Esophagus (tissue), 2 donors: Measurements from ENCODE around the gene IGFBP2. TPM values are rescaled to one million over a fixed set of nuclear protein-coding genes. Genes with fewer than 3 reads are reported as not detected.

Source experiments
- H3K27ac ChIP-seq, 2 donors: one replicate each; pipeline ENCODE4 v1.5.1; 2013; ENCODE audit warnings: low read depth in 2 of 2, mild to moderate bottlenecking in 2 of 2, inconsistent platforms in 1 of 2, low read length in 1 of 2, moderate library complexity in 1 of 2
- H3K27me3 ChIP-seq, 2 donors: one replicate each; pipeline ENCODE4 v1.6.1; 2013; ENCODE audit warnings: low read length in 2 of 2, control low read depth in 1 of 2, mild to moderate bottlenecking in 1 of 2; ENCODE audit not compliant: insufficient read depth in 2 of 2, control insufficient read depth in 1 of 2
- H3K36me3 ChIP-seq, 2 donors: one replicate each; pipeline ENCODE4 v1.6.1; 2013; ENCODE audit warnings: low read length in 1 of 2; ENCODE audit not compliant: control insufficient read depth in 2 of 2, insufficient read depth in 2 of 2
- H3K4me1 ChIP-seq, 2 donors: one replicate each; pipeline ENCODE4 v1.6.1; 2013; ENCODE audit warnings: low read length in 1 of 2; ENCODE audit not compliant: control insufficient read depth in 2 of 2, insufficient read depth in 2 of 2
- H3K4me3 ChIP-seq, 2 donors: one replicate each; pipeline ENCODE4 v1.5.1; 2013; ENCODE audit warnings: low read length in 2 of 2, mild to moderate bottlenecking in 2 of 2, low read depth in 1 of 2, moderate library complexity in 1 of 2
- H3K9me3 ChIP-seq, 2 donors: one replicate each; pipeline ENCODE4 v1.6.1; 2013; ENCODE audit warnings: mild to moderate bottlenecking in 2 of 2, low read depth in 1 of 2, low read length in 1 of 2, moderate library complexity in 1 of 2; ENCODE audit not compliant: control insufficient read depth in 2 of 2, insufficient read depth in 1 of 2
- WGBS, 2 donors: extraction: QIAGEN DNeasy Blood & Tissue Kit; methylation state at CpG; one replicate each; pipeline ENCODE4 v1.1.7; 2013; 5-methylcytosine and 5-hydroxymethylcytosine counted together
- polyA plus RNA-seq, 2 donors: library from polyadenylated mRNA; stranded (reverse); fragments of 200-250 nt; gene quantifications; one replicate each; pipeline ENCODE4 v1.2.3, GENCODE V29; 2013
- donor health status: healthy with polysubstance abuse.
- donor health status: Bipolar disorder and iron deficiency.

Gene IGFBP2
- polyA plus RNA-seq, 2 donors: 93.6 to 138 TPM

GRCh38 chr2:216635701-216636550, 2.7 kb downstream of the IGFBP2 start:
- Histone ChIP-seq H3K9me3 (no peaks in the 10 kb centered on the region), H3K4me1 (peaks cover 7 to 8% of the 10 kb centered on the region in 2 donors), H3K27ac (peak overlapping the region; percentile 89 to 94), H3K27me3 (no peaks in the 10 kb centered on the region), H3K36me3 (no peaks in the 10 kb centered on the region), H3K4me3 (peak overlapping the region in 1 of 2 donors; percentile 78)
- 38 to 39% methylated on average over 18 of the region's 18 CpGs for WGBS, 2 donors

DNA sequence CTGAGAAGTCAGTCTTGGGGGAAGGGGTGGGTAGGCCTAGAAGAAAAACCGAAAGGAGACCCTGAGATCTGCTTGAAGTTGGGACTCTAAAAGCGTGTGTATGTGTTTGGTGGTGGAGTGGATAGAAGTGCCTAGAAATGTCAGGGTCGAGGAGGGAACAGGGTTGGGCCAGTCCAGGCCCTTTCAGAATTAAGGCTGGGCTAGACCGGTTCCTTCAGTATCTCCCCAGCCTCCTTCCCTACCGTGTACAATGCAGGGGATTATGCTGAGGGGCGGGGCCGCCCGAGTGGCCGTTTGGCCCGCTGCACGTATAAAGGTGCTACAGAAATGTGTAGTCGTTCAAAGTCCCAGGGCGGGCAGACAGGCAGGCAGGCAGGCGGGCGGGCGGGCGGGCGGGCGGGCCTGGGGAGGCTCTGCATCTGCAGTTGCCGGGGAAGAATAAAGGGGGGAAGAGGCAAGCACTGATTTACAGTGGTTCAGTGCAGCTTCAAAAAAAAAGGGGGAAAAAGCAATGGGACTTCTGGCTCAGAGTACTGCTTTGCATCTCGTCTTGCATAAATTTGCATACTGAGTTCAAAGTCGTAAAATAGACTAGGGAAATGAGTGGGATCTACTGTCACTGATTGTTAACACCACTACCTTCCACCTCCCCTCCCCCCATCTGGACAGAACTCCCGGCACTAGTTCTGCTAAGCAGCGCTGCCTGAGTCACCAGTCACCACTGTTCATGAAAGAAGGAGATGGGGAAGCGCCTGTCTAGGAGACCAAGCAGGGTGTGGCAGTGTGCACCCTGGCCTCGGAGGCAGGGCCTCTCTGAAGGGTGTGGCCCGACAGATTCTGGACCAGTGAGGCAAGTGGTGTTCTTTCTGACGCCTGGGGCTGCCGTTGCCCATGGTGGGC, 3.6 kb downstream of the IGFBP2 start:
- 23 to 28% methylated on average over 29 of the region's 29 CpGs for WGBS, 2 donors
- H3K27ac ChIP-seq: peak overlapping the region; percentile 89 to 94
- no peaks in the 10 kb centered on the region for H3K27me3 ChIP-seq
- no peaks in the 10 kb centered on the region for H3K36me3 ChIP-seq
- no peaks in the 10 kb centered on the region for H3K9me3 ChIP-seq
- peak overlapping the region in 1 of 2 donors; percentile 78 for H3K4me3 ChIP-seq
- H3K4me1 ChIP-seq: peaks cover 7 to 8% of the 10 kb centered on the region in 2 donors

GRCh38 chr2:216637472-216637871, 4.3 kb downstream of the IGFBP2 start:
- H3K9me3 ChIP-seq: no peaks in the 10 kb centered on the region
- 40 to 48% methylated on average over 3 of the region's 3 CpGs for WGBS, 2 donors
- no peak overlapping the region for H3K4me3 ChIP-seq
- H3K36me3 ChIP-seq: no peaks in the 10 kb centered on the region
- peaks cover 7 to 8% of the 10 kb centered on the region in 2 donors for H3K4me1 ChIP-seq
- peak overlapping the region; percentile 89 to 94 for H3K27ac ChIP-seq
- no peaks in the 10 kb centered on the region for H3K27me3 ChIP-seq

DNA sequence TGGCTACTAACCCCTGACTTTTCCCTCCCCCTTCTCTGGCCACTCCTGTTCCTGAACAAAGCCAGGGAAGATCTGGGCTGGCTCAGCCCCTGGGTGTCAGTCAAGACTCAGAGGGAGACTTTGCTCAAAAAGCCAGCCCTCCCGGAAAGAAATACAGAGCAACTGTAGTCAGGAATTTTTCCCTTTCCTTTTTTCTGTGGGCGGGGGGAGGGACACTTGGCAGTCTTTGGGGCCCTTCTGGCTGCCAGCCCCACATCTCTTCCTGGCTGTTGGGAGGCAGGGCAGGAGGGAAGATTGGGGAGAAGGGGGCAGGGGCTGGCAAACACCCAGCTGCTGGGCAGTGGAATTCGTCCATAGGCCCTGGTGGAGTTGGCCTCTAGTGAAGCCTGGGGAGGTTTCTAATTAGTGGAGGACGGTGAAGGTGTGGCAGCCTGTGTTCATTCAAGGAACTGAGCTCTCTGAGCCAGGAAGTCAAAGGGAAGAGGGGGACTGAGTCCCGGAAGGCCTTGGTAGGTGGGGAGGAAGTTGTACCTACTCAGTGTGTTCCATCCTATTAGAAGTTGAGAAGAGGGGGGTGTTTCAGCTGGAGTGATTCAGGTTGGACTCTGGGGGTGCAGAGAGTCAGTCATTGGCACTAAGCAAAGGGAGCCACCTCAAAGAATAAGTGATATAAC, 10.9 kb downstream of the IGFBP2 start:
- peak overlapping the region in 1 of 2 donors; percentile 65 for H3K27ac ChIP-seq
- 21 to 30% methylated on average over 5 of the region's 5 CpGs for WGBS, 2 donors
- H3K4me1 ChIP-seq: peaks cover 7 to 10% of the 10 kb centered on the region in 2 donors

DNA sequence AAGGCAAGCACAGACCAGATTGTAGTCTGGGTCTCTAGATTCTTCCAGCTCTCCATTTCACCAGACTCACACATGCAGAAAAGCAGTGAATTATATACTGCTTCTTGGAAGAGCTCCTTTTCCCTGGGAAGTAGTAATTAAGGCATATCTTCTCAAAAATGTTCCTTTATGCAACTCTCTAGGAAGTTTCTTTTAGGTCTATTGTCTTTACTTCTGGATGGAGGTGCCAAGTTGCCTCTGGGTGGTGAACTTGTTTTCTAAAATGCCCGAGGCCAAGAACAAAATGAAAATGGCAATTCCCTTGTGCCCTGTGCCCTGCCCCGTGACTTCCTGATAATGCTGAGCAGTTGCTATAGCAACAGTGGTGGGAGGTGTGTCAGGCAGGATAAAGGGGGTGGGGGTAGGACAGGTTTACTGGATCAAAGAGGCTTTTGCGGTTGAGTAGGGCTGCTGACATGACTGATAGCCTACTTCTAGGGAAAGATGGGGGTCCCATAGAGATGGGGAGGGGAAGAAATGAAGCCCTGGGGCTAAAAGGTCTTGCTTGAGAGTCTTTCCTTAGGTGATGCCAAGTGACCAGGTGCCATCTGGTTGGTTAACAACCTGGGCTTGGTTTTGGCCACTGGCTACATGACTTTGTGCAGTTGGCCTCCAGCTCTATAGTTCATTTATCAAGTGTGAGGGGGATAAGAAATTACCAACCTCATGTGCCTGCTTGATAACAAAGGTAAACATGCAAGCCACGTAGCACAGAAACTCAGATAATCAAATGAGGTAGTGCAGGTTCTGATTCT, 11.8 kb downstream of the IGFBP2 start:
- Histone ChIP-seq H3K4me3 (no peak overlapping the region), H3K4me1 (peaks cover 10% of the 10 kb centered on the region in 2 donors), H3K36me3 (no peaks in the 10 kb centered on the region), H3K9me3 (no peaks in the 10 kb centered on the region), H3K27me3 (no peaks in the 10 kb centered on the region), H3K27ac (no peak overlapping the region)
- WGBS, 2 donors: 32 to 56% methylated on average over 4 of the region's 4 CpGs

More for the DNA sequence above, 10.9 kb downstream of the IGFBP2 start:
- H3K27me3 ChIP-seq: no peaks in the 10 kb centered on the region
- H3K36me3 ChIP-seq: no peaks in the 10 kb centered on the region
- no peak overlapping the region for H3K4me3 ChIP-seq
- no peaks in the 10 kb centered on the region for H3K9me3 ChIP-seq

- 43 to 79% methylated on average over 3 of the region's 3 CpGs for WGBS, 2 donors
- no peak overlapping the region for H3K27ac ChIP-seq
- H3K27me3 ChIP-seq: no peaks in the 10 kb centered on the region
- H3K36me3 ChIP-seq: no peaks in the 10 kb centered on the region
- no peaks in the 10 kb centered on the region for H3K9me3 ChIP-seq
- peaks cover 10% of the 10 kb centered on the region in 2 donors for H3K4me1 ChIP-seq
- no peak overlapping the region for H3K4me3 ChIP-seq
These were observed 12.4 kb downstream of the IGFBP2 start for GRCh38 chr2:216645636-216645950.

- Histone ChIP-seq H3K9me3 (no peaks in the 10 kb centered on the region), H3K27me3 (no peaks in the 10 kb centered on the region), H3K4me1 (peaks cover 10% of the 10 kb centered on the region in 2 donors), H3K36me3 (no peaks in the 10 kb centered on the region), H3K27ac (no peak overlapping the region), H3K4me3 (no peak overlapping the region)
- 93 to 97% methylated on average over 3 of the region's 3 CpGs for WGBS, 2 donors
These were observed 12.9 kb downstream of the IGFBP2 start for GRCh38 chr2:216646116-216646515.

DNA sequence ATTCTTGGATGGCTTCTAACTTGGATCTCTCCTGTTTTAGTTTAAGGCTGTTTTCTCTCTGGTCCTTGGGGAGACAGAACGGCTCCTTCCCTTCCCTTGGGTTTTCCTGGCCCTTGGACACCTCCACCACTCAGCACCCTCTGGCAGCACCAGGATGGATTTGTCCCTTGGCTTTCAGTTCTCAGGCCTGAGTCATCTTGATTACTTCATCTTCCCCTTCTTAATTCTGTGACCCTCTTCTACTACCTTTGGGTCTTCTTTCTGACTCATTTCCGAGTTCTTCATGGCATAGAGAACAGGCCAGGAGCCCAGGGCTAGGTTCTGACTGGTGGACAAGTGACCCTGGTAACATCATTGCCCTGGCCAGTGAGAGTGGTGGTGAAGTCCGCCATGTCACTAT, 14.9 kb downstream of the IGFBP2 start:
- no peak overlapping the region for H3K4me3 ChIP-seq
- no peak overlapping the region for H3K27ac ChIP-seq
- H3K27me3 ChIP-seq: no peaks in the 10 kb centered on the region
- WGBS, 2 donors: 74 to 77% methylated on average over 3 of the region's 3 CpGs
- no peaks in the 10 kb centered on the region for H3K9me3 ChIP-seq
- no peaks in the 10 kb centered on the region for H3K36me3 ChIP-seq
- peaks cover 9 to 10% of the 10 kb centered on the region in 2 donors for H3K4me1 ChIP-seq

GRCh38 chr2:216649574-216649973, 16.4 kb downstream of the IGFBP2 start:
- Histone ChIP-seq H3K27me3 (no peaks in the 10 kb centered on the region), H3K9me3 (no peaks in the 10 kb centered on the region), H3K36me3 (no peaks in the 10 kb centered on the region), H3K27ac (no peak overlapping the region), H3K4me1 (peaks cover 2 to 3% of the 10 kb centered on the region in 2 donors), H3K4me3 (no peak overlapping the region)
- WGBS, 2 donors: 65 to 76% methylated on average over 5 of the region's 5 CpGs
